MG63 (cell line): ENCODE data around the gene ANKS3. TPM values are rescaled to one million over a fixed set of nuclear protein-coding genes. Genes with fewer than 3 reads are reported as not detected.

Experiments
- DNase-seq: peaks from one replicate; pipeline ENCODE4 v3.0.0-alpha.2; 2020
- H3K27me3 ChIP-seq: fragments of 250-450 bp; sonication (Bioruptor Pico); 2 replicates; pipeline ENCODE4 v1.5.1; 2020; ENCODE audit warnings: mild to moderate bottlenecking, moderate library complexity
- H3K36me3 ChIP-seq: fragments of 250-450 bp; sonication (Bioruptor Pico); 2 replicates; pipeline ENCODE4 v1.5.1; 2020; ENCODE audit warnings: mild to moderate bottlenecking, moderate library complexity
- H3K4me3 ChIP-seq: fragments of 250-450 bp; sonication (Bioruptor Pico); 2 replicates; pipeline ENCODE4 v1.5.1; 2020; ENCODE audit warnings: mild to moderate bottlenecking, moderate library complexity
- H3K9me3 ChIP-seq: fragments of 250-450 bp; sonication (Bioruptor Pico); 2 replicates; pipeline ENCODE4 v1.5.1; 2020; ENCODE audit warnings: mild to moderate bottlenecking, moderate library complexity
- total RNA-seq: library from RNA; depleted of rRNA; stranded (reverse); fragments of >200 nt; shearing (Covaris generic); gene quantifications from 2 replicates; pipeline ENCODE4 v1.2.3, GENCODE V29; 2014; ENCODE audit warnings: low replicate concordance

Gene ANKS3
- total RNA-seq, 1 experiment from 2014 or later: 25.8 TPM

DNA sequence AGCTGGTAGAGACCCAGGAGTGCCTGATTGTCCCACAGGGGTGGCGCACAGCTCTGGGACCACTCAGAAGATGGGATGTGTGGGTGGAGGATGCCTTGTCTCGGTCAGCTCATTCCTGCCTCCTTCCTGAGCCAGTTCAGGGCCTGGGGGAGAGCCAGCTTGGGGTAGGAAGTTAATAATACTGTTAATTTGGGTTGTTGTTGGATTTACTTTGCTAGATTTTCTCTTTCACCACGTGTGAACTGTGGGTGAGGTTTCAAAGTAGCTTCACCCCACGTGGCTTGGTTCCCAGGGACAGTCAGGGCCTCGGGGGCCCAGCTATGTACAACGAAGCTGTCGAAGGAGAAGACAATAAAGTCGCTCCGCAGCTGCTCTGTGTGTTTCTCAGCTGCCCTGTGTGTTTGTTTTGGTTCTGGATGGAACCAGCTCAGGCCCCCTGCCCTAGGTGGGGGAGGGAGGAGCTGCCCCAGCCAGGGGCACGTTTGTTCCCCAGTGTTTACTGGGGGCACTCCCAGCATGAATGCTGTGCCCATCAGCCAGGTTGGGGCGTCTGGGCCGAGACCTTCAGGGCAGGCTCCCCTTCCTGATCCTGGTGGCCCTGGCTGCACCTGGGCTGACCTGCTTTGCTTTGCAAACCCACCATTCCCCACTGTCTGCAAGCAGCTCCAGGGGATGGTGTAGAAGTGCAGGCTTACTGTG, 38.4 kb downstream of the ANKS3 start:
- Histone ChIP-seq H3K9me3 (no peaks in the 10 kb centered on the region), H3K36me3 (peaks cover 54% of the 10 kb centered on the region)
- DNase-seq: no peak

DNA sequence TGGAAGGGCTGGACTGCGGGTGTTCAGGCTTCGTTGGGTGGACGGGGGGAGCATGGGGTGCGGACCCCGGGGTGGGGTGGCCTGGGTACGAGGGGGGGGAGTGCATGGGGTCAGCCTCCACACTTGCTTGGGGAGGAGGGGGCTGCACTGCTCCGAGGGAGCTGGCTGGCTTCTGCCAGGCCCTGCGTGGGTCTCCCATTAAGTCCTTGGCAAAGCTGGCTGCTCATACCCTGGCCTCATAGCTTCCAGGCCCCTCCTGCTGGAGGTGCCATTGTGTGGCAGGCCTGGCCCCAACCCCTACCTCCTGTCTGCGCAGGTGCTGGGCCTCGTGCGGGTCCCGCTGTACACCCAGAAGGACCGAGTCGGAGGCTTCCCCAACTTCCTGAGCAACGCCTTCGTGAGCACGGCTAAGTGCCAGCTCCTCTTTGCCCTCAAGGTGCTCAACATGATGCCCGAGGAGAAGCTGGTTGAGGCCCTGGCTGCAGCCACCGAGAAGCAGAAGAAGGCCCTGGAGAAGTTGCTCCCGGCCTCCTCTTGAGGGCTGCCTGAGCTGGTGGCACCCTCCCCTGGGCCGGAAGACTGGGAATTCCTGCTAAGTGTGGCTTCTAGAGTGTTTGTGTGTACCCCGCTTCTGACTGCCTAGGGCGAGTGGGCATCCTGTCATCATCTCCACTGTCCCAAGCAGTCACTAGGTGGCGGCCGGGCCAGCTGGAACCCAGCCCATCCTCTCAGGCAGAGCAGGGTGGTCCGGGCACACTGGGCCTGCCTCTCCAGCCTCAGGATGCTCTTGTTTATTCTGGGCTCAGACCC, 39.2 kb downstream of the ANKS3 start:
- Histone ChIP-seq H3K27me3 (no peaks in the 10 kb centered on the region), H3K9me3 (no peaks in the 10 kb centered on the region), H3K4me3 (peak overlapping the region; percentile 71), H3K36me3 (peaks cover 52% of the 10 kb centered on the region)
- no peak for DNase-seq

More for the DNA sequence above, 38.4 kb downstream of the ANKS3 start:
- Histone ChIP-seq H3K4me3 (no peak overlapping the region), H3K27me3 (no peaks in the 10 kb centered on the region)

DNA sequence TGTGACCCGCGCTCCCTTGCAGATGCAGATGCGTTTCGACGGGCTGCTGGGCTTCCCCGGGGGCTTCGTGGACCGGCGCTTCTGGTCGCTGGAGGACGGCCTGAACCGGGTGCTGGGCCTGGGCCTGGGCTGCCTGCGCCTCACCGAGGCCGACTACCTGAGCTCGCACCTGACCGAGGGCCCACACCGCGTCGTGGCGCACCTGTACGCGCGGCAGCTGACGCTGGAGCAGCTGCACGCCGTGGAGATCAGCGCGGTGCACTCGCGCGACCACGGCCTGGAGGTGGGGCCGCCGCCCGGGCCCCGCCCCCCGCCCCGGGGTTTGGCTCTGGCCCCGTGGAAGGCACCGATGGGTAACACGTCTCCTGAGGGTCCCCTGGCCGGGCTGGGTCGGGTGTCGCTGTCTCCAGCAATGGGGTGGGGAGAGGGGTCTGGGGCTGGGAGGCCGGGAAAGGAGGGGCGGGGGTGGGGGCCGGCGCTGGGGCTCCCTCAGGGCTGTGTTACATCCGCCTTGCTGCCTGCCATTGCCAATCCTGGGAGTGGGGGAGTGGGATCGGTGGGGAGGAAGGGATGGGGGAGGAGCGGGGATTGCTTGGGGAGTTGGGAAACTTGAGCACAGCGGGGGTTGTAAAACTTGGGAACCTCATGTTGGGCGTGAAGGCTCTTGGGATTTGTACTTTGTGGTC, 40.0 kb downstream of the ANKS3 start:
- DNase-seq: peak; percentile 38
- Histone ChIP-seq H3K36me3 (peaks cover 49% of the 10 kb centered on the region), H3K9me3 (no peaks in the 10 kb centered on the region), H3K4me3 (peak overlapping the region; percentile 71), H3K27me3 (no peaks in the 10 kb centered on the region)

DNA sequence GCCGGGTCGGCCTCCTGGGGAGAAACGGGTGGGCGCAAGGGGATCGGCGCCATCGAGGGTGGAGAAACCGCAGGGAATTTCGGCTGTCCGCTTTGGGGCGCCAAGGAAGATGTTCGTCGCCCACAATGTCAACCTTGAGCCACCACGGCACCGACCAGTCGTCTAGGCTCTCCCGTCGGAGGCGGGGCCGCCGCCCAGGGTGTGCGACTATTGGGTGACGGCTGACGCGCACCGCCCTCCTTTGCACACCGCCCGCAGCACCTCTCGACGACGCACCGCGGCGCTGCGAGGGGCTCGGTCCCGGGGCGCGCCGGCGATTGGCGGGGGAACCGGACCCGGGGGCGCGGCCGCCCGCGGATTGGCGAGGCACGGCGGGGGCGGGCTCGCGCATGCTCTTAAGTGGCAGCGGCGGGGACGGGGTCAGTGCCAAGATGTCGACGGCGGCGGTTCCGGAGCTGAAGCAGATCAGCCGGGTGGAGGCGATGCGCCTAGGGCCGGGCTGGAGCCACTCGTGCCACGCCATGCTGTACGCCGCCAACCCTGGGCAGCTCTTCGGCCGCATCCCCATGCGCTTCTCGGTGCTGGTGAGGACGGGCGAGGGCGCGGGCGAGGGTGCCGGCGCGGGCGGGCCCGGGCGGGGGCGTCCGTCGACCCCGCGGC, 40.6 kb downstream of the ANKS3 start, which contains the start of gene NUDT16L1:
Gene NUDT16L1 (plus strand): TSS at position 267 of the 660 bp plus-strand sequence. CDS start 165 bp downstream, at position 432.
- Histone ChIP-seq H3K9me3 (no peaks in the 10 kb centered on the region), H3K36me3 (peaks cover 47% of the 10 kb centered on the region)

DNA sequence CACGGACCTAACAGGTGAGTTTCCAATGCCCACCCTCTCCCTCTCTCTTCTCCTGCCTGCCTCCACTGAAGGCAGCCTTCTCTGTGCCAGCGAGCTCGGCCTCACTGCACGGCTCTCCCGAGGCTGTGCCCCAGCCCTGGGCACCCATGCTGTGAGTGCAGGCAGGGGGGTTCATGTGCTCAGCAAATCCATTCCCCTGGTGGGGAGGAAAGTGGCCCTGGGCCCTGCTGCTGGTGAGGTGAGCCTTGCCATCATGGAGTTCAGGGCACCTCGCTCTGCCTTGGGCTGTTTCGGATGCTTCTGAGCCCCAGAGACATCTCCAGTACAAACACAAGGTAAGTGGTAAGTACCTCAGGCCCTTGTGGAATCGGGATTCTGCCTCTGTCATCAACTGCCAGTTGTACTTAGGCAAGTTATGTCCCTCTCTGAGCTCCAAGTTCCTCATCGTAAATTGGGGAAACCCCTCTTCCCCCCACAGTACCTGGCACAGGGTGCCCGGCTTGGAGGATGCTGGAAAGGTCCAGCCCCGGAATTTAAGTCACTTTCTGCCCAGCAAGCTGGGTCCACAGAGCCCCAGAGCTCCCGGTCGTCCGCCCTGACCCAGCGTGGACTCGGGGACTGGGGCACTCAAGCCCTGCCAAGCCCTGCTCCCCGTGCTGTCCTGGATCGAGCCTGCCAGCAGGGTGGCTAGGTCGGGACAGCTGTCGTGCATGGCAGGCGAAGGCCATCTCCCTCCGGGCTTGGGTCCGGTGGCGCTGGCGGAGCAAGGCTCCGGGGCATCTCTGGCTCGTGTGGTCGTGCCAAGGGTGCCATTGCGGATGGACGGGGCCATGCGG, 41.4 kb downstream of the ANKS3 start:
- H3K9me3 ChIP-seq: no peaks in the 10 kb centered on the region
- H3K36me3 ChIP-seq: peaks cover 49% of the 10 kb centered on the region
- DNase-seq: no peak
- H3K27me3 ChIP-seq: no peaks in the 10 kb centered on the region
- H3K4me3 ChIP-seq: peak overlapping the region; percentile 71

More for the DNA sequence above, 40.6 kb downstream of the ANKS3 start, which contains the start of gene NUDT16L1:
- peak within 1 kb of the TSS; percentile 71 for H3K4me3 ChIP-seq
- peak; percentile 98 for DNase-seq
- H3K27me3 ChIP-seq: no peaks in the 10 kb centered on the region

DNA sequence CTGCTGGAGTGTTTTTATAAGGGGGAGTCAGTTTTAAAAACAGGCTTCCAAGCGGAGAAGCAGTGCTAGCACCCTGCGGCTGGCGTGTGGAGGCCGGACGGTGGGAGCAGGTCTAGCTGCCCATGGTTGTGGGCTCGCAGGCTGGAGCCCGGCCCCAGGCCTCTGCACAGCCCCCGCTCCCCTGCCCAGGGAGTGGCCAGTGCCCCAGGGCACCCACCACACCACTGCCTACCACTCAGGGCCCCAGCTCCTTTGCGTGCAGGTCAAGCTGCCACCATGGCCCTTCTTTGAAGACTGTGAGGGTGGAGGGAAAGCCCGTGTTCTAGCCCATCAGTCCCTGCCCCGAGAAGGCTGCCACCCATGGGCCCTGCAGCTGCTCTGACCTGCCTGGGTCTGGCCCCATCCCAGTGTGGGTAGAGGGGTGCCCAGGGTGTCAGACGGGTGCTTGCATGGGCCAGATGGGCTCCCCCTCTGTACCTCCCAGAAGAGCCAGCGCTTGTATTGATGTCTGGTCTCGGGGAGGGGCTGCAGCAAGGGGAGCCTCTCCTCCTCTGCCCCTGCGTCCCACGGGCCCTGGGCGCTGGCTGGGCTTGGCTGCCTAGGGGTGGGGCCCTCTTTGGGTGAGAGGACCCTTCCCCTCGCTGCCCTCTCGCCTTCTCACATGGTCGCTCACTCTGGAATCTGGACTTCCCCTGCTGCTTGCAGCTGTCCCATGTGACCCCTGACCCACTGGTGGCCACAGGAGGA, 42.2 kb downstream of the ANKS3 start:
- Histone ChIP-seq H3K36me3 (peaks cover 41% of the 10 kb centered on the region), H3K27me3 (no peaks in the 10 kb centered on the region), H3K4me3 (no peak overlapping the region), H3K9me3 (no peaks in the 10 kb centered on the region)
- DNase-seq: no peak

DNA sequence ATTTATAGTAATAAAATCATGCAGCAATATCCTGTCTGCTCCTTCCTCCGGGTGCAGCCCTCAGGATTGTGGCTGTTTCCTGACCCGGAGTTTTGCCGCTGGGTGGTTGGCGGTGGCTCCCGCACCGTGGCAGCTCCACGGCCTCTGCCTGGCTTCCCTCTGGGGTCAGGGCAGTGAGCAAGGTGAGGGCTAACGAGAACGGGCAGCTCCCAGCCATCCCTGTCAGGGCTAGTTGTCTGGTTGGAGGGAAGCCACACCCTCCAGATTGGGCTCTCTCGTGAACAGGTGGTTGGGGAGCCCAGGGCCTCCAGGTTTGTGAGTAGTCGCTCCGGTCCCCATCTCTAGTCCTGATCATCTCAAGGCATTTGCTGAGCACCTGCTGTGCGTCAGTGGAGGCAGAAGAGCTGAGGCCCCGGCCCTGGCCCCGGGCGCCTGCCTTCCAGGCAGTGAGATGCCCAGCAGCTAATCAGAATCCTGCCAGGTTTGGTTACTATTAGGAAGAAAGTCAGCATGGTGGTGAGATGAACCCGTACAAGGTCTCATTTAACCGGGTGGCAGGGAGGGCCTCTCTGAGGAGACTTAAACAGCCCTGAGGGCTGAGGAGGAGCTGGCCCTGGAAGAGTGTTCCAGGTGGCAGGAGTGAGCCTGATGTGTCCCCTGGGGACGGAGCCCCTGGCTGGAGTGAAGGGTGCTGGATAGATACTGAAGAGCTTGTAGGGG, 43.0 kb downstream of the ANKS3 start:
- Histone ChIP-seq H3K27me3 (no peaks in the 10 kb centered on the region), H3K36me3 (peaks cover 36% of the 10 kb centered on the region), H3K9me3 (no peaks in the 10 kb centered on the region), H3K4me3 (no peak overlapping the region)
- no peak for DNase-seq

DNA sequence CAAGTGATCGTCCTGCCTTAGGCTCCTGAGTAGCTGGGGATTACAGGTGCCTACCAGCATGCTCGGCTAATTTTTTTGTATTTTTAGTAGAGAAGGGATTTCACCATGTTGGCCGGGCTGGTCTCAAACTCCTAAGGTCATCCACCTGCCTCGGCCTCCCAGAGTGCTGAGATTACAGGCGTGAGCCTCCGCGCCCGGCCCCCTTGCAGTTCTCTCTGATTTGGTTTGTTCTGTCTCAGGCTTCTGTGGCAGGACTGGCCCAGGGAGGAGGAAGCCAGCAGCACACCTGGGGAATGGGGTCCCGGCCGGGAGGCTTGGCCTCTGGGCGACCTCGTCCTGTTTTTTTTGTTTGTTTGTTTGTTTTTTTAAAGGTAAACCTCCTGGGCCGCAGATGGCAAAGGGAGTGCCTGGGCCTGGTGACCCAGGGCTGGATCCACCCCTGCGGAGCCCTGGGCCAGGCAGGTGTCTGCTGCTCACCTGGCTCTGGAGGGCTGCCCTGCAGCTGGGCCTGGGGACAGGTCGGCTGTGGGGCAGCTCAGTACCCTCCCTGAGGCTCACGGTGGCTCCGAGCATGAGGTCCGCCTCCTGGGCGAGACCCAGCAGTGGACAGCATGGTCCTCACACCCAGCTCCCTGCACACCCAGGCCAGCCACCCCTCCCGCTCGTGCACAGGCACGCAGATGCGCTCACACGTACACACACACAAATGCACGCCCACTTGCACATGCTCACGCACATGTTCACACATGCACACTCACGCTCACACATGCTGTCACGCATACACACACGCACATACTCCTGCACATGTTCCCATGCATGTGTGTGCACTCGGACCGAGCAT, 44.0 kb downstream of the ANKS3 start:
- DNase-seq: no peak
- peaks cover 32% of the 10 kb centered on the region for H3K36me3 ChIP-seq
- no peaks in the 10 kb centered on the region for H3K9me3 ChIP-seq
- H3K27me3 ChIP-seq: no peaks in the 10 kb centered on the region
- H3K4me3 ChIP-seq: no peak overlapping the region

DNA sequence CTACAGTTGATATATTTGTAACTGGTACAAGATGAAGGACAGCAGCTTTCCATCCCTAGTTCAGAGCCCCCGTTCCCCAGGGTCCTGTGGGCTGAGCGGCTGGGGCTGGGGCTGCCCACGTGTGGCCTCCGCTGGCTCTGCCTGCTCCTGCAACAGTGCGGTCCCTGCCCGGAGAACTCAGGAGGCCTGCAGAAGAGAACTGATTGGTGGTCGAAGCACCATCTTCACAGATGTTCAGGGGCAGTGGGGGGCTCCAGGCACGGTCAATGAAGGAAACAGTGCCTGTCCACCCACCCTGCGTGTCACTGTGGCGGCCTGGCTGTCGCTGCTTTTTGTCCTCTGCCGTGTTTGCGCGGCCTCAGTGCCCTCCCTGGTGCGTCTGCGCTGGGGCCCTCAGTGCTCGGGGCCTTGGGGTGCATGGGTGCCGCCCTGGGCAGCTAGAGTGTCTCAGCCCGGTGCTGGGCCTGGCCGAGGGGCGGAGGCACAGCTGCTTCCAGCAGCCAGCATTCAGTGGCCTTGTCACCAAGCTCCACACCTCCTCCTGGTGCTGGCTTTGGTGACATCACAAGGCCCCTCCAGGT, 44.9 kb downstream of the ANKS3 start:
- Histone ChIP-seq H3K4me3 (no peak overlapping the region), H3K9me3 (no peaks in the 10 kb centered on the region), H3K27me3 (no peaks in the 10 kb centered on the region), H3K36me3 (peaks cover 35% of the 10 kb centered on the region)
- DNase-seq: no peak

DNA sequence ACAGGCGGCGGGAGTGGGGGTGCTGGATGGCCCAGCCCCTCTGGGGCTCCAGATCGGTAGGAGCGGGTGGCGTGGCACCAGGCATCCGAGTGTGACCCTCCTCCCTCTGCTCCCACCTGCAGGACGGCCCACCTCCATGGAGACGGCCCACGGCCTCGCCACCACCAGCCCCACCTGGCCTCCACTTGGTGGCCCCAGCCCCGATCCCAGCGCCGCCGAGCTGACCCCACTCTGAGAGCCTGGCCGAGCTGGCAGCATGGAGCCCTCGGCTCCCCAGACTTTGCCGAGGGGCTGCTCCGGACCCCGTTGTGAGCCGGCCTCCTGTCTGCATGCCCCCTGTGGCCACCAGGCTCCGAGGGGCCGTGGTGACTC, 45.4 kb downstream of the ANKS3 start:
- Histone ChIP-seq H3K36me3 (peaks cover 38% of the 10 kb centered on the region), H3K9me3 (no peaks in the 10 kb centered on the region), H3K4me3 (no peak overlapping the region), H3K27me3 (no peaks in the 10 kb centered on the region)
- DNase-seq: no peak

DNA sequence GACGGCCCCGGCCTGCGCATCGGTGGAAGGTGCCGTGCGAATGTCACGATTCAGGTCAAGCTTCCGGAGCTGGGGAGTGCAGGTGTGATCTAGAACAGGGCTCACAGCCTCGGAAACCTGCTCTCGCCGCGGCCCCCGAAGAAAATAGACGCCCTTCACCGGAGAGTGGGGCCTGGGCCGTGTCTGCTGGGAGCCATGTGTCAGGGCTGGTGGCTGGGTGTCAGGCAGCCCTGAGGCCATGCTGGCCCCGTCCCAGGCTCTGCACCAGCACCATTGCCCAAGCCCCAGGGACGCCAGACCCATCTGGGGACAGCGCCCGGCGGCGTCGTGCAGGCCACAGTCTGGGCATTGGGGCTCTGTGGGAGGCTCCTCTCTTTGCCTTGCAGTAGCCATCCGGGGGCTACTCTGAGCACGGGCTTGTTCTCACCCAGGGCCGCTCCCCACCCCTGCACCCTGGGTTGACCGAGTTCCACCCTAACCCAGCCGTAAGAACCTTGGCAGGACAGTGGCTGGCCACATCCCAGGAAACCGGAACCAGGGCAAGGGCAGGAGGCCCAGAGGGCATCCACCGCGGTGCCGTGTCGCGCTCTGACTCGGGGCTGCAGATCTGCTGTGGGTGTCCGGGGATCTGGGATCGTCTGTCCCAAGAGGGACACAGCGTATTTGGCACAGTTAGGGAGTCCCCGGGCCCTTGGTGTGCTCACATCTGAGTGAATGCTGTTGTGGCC, 46.0 kb downstream of the ANKS3 start:
- DNase-seq: no peak
- H3K4me3 ChIP-seq: no peak overlapping the region
- H3K9me3 ChIP-seq: no peaks in the 10 kb centered on the region
- no peaks in the 10 kb centered on the region for H3K27me3 ChIP-seq
- peaks cover 40% of the 10 kb centered on the region for H3K36me3 ChIP-seq

DNA sequence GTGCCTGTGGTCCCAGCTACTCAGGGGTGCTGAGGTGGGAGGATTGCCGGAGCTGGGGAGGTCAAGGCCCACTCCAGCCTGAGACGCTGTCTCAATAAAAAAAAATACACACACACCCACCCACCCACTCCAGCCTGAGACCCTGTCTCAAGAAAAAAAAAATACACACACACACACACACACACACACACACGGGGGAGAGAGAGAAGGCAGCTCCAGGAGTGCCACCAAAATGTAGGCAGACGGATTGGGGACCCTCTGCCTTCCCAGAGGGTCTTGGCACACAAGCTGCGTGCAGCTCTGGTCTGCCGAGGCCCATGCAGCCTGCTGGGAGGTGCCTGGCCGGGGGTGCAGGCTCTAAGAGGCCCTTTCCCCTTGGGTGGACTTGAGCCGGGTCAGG, 46.7 kb downstream of the ANKS3 start:
- Histone ChIP-seq H3K4me3 (no peak overlapping the region), H3K27me3 (no peaks in the 10 kb centered on the region), H3K36me3 (peaks cover 47% of the 10 kb centered on the region), H3K9me3 (no peaks in the 10 kb centered on the region)
- DNase-seq: no peak

DNA sequence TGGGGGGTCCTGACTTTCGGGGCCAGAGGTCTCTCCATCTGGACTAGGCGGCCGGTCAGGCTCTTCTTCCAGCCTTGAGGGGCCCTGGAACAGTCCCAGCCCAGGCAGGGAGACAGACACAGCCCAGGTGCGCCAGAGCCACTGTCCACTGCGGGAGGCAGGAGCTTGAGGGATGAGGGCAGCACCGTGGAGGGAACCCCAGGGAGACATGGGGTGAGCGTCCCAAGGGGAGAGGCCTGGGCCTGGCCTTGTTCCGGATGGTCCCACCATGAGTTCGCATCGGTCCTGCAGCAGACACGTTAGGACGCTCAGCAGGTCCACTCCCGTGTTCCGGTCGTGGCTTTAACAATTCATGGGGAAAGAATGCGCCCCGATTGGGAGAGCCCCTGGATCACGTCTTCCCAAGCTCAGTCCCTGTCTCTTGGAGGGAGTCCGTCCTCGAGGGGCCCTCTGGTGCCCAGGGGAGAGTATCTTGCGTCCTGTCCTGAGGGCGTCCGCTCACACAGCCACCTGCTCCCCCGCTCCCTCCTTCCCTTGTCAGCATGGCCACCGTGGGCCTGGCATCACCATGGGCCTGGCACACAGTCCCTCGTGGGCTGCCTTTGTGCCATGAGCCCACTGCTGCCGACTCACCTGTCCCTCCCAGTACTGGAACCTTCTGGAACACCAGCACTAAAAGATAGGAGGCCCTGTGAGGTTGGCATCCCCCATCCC, 47.4 kb downstream of the ANKS3 start:
- Histone ChIP-seq H3K36me3 (peaks cover 51% of the 10 kb centered on the region), H3K27me3 (no peaks in the 10 kb centered on the region), H3K9me3 (no peaks in the 10 kb centered on the region), H3K4me3 (no peak overlapping the region)
- no peak for DNase-seq
